Suprapubic skin (tissue), 4 donors: ENCODE data around the gene SLC8A2.

Source experiments
- POLR2A ChIP-seq, 2 donors: fragments of 450-650 bp; IDR thresholded peaks; one replicate each; pipeline ENCODE4 v1.6.1; 2017; ENCODE audit warnings: antibody characterized with exemption in 2 of 2, mild to moderate bottlenecking in 2 of 2, moderate library complexity in 2 of 2
- POLR2AphosphoS5 ChIP-seq, 3 donors: sonication (generic); formaldehyde crosslinking; IDR thresholded peaks; one replicate each; pipeline ENCODE4 v1.6.1; 2017; ENCODE audit warnings: antibody characterized with exemption in 3 of 3
- TF ChIP-seq, protein P1 (sequence below), 2 donors: fragments of 200-600 bp in 1 of 2; fragments of 450-650 bp in 1 of 2; sonication (generic) in 1 of 2; IDR thresholded peaks; one replicate each; pipeline ENCODE4 v1.5.1; 2016 to 2019; ENCODE audit warnings: antibody characterized with exemption in 2 of 2, mild to moderate bottlenecking in 1 of 2, moderate library complexity in 1 of 2

DNA sequence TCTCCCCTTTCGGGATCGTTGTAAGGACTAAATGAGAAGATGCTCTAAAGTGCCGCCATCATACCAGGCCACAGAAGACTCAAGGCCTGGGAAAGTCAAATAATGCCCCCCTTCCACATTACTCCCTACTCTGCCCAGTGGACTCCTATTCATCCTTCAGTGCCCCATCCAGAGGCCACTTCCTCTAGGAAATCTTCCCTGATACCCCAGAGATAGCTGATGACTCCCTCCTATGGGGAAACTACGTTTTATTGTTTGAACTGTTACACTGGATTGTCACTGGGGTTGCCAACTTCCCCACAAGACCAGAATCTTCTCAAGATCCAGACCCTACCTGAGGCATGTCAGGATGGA lies 66.5 kb downstream of the SLC8A2 start:
- no peak for TF ChIP-seq POLR2A (IDR thresholded peaks at IDR 0.05)
- TF ChIP-seq, protein P1, sequence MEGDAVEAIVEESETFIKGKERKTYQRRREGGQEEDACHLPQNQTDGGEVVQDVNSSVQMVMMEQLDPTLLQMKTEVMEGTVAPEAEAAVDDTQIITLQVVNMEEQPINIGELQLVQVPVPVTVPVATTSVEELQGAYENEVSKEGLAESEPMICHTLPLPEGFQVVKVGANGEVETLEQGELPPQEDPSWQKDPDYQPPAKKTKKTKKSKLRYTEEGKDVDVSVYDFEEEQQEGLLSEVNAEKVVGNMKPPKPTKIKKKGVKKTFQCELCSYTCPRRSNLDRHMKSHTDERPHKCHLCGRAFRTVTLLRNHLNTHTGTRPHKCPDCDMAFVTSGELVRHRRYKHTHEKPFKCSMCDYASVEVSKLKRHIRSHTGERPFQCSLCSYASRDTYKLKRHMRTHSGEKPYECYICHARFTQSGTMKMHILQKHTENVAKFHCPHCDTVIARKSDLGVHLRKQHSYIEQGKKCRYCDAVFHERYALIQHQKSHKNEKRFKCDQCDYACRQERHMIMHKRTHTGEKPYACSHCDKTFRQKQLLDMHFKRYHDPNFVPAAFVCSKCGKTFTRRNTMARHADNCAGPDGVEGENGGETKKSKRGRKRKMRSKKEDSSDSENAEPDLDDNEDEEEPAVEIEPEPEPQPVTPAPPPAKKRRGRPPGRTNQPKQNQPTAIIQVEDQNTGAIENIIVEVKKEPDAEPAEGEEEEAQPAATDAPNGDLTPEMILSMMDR (IDR thresholded peaks at IDR 0.05) = no peak
- no peak for TF ChIP-seq POLR2AphosphoS5 (IDR thresholded peaks at IDR 0.05)
